GM21528 (cell line): Measurements from ENCODE around the gene TAOK3.

ENCODE experiments used
- ATAC-seq: cut with Tn5 transposase; IDR thresholded peaks from one replicate; pipeline ENCODE4 v1.9.1; 2021; ENCODE audit warnings: mild to moderate bottlenecking, moderate library complexity; ENCODE audit not compliant: unreplicated experiment, low FRiP score

TAOK3 gene

DNA sequence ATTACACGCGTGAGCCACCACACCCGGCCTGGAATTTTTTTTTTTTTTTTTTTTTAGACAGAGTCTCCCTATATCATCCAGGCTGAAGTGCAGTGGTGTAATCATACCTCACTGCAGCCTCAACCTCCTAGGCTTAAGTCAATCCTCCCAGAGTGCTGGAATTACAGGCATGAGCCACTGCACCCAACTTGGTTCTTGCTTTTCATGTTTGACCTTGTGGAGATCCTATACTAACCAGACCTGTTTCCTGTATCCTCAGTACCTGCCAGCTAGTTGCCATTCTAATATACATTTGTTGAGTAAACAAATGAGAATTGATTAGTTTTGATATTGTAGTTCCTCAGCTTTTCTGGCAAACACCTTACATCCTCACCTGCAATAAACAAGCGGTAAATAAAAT, 265.7 kb downstream of the TAOK3 start:
- ATAC-seq = no peak

DNA sequence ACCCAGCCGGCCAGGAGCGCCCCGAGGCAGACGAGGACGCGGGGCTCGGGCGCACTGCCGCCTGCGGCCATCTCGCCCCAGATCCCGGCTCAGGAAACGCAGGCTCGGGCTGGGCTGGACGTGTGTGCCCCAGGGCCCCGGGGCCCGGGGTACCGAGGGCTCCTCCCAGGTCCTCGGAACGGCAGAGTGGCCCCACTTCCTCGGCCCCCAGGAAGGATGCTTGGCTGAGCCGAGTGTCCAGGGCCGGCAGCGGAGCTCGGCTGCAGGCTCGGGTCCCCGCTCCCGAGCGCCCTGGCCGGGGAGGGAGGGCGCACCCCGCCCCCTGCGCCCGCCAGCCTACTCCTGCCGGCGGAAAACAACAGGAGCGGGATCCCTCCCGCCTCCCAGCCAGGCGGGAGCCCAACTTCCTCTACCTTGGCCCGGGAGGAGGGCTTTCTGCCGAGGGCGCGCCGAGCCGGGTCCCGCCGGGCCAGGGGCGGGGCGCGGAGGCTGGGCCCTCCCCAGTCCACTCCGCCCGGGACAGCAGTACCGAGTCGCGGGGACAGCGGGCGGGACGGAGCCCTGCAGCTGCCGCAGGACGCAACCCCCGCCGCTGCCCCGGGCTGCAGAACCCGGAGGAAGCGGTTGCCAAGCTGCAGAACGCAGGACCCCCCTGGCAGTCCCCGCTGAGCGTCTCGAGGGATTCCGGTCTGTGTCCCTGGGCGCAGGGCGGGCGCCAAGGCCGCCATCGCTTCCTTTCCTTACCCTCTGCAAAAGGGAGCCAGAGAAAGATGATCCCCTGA, 268.9 kb downstream of the TAOK3 start, which contains the start of gene VSIG10:
TSS of gene VSIG10 (minus strand) at position 411 of the 782 bp plus-strand sequence. CDS start at position 71, 340 bp downstream.
- ATAC-seq = no peak

DNA sequence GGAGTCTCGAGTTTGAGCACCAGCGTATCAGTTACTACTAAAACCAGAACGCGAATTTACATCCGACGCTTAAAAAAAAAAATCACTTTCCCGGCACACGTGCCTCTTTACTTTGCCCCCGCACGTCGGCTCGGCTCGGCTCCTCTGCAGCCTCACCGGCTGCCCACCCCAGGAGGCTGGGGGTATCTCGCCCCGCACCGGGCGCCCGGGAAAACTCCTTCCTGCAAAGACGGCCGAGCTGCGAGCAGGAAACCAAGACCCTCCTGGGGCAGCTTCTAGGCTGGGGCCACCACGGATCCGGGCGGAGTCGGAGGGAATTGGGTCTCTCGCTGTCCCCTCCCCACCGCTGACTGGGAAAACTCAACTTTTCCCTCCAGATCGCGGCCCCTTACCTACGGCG, 269.5 kb downstream of the TAOK3 start:
- ATAC-seq = no peak

DNA sequence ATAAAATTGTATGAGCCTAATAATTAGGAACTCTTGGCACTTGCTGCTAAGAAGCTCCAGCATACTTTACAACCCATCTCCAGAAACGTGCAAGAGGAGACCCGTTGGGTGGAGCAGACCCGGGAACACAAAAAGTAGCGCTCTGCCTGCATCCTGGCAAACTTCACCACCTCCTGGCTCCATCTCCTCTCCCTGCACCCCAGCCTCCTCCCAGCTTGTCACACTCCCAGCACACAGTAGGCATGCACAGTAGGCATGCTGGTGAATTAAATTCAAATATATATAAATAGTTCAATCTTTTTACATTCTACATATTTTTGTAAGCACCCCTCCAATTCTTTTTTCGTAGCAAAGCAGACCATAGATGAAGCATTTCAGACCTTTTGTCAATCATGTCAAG, 270.1 kb downstream of the TAOK3 start:
- no peak for ATAC-seq

DNA sequence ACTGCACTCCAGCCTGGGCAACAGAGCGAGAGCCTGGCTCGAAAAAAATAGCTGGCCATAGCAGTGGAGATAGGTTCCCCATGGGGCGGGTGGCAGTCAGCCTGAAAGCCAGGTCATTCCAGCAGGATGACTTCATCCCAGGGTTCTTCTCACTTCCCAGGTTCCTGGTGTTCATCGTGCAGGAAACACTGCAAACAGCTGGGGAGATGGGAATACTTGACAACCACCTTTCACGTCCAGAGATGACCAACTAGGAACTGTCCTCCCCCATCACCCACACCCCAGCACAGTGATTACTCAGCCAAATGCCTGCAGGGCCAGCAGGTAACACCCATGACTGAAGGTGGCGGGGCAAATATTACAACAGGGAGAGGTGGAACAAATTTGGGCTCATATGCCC, 270.6 kb downstream of the TAOK3 start:
- no peak for ATAC-seq

DNA sequence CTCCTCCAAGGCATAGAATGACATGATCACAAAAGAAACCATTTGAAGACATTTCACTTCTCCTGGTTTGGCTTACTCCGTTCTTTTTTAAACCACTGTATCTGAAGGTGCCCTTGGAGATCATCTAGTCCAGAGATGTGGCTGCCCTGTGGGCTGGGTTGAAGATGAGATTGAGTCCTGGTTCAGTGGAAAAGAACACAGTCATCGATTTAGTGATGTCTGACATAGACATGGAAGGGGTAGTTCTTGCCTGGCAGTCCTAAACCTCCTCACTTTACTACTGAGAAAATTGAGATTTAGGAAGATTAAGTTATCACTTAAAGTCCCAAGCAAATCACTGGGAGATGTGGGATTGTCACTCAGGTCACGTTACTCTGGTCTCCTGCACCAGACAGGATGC, 271.7 kb downstream of the TAOK3 start:
- ATAC-seq = no peak
